GM12878 (cell line): ENCODE results near the gene ANP32B. TPM values are rescaled to one million over a fixed set of nuclear protein-coding genes. Genes with fewer than 3 reads are reported as not detected.
A peak's percentile ranks its signal among the peaks of the same experiment; 100 is the strongest.

ENCODE experiments used
- ATAC-seq: fragments of 200-7000 bp; cut with Tn5 transposase; 3 replicates; pipeline ENCODE4 v1.9.1; 2020; ENCODE audit warnings: mild to moderate bottlenecking, moderate library complexity
- BruUV-seq: library from RNA; stranded (reverse); fragments of 400-500 nt; replicated peaks from 2 replicates; lab custom pipeline; 2021; lab: Mats Ljungman, UMichigan
- CTCF ChIA-PET: fragments of 300-600 bp; sonication (Branson Sonifier 250); formaldehyde crosslinking; extraction: SDS; loops from one replicate; lab custom pipeline; 2021; ENCODE audit warnings: inconsistent platforms; lab: Yijun Ruan, JAX
- POLR2A ChIA-PET: fragments of 350-600 bp; formaldehyde crosslinking; extraction: SDS; loops from one replicate; lab custom pipeline; 2021; ENCODE audit warnings: inconsistent platforms; lab: Charles Lee
- RAD21 ChIA-PET: fragments of 300-600 bp; sonication (Branson Sonifier 250); formaldehyde crosslinking; loops from one replicate; lab custom pipeline; 2023; ENCODE audit warnings: antibody characterized with exemption; ENCODE audit not compliant: unreplicated experiment; lab: Charles Lee
- SMC1A ChIA-PET: fragments of 300-600 bp; sonication (Branson Sonifier 250); formaldehyde crosslinking; loops from one replicate; lab custom pipeline; 2023; ENCODE audit not compliant: unreplicated experiment, uncharacterized antibody; lab: Charles Lee
- DNase-seq: peaks from one replicate; pipeline ENCODE4 v3.0.0-alpha.2; 2011; ENCODE audit warnings: low read depth, low spot score
- FAIRE-seq: peaks from 3 replicates; lab custom pipeline; 2011; peaks lifted over from hg19 to GRCh38; lab: Jason Lieb, UNC
- H2AFZ ChIP-seq: 2 replicates; pipeline ENCODE4 v1.6.0; 2011; ENCODE audit warnings: low read depth, low read length, control low read depth; ENCODE audit not compliant: control insufficient read depth
- H3K27ac ChIP-seq: 2 replicates; pipeline ENCODE4 v1.5.1; 2011; ENCODE audit warnings: control low read depth; ENCODE audit not compliant: control insufficient read depth, insufficient read depth
- H3K27me3 ChIP-seq, 2 experiments: replicated peaks in 1 of 2; 2 replicates each; pipeline versions ENCODE4 v1.6.0 to v1.6.1; 2011; ENCODE audit warnings: low read length in 1 of 2; ENCODE audit not compliant: control insufficient read depth in 2 of 2, insufficient read depth in 2 of 2
- H3K36me3 ChIP-seq, 2 experiments: 2 replicates each; pipeline ENCODE4 v1.5.1; 2011; ENCODE audit warnings: low read length in 1 of 2; ENCODE audit not compliant: control insufficient read depth in 2 of 2, insufficient read depth in 2 of 2
- H3K4me1 ChIP-seq: 2 replicates; pipeline ENCODE4 v1.6.1; 2011; ENCODE audit warnings: mild to moderate bottlenecking, low read length, moderate library complexity, mixed read lengths; ENCODE audit not compliant: control insufficient read depth, insufficient read depth
- H3K4me2 ChIP-seq: 2 replicates; pipeline ENCODE4 v1.6.0; 2011; ENCODE audit warnings: control low read depth; ENCODE audit not compliant: control insufficient read depth, insufficient read depth
- H3K4me3 ChIP-seq: fragments of 200-600 bp; sonication (generic); 2 replicates; pipeline ENCODE4 v1.5.1; 2016
- H3K79me2 ChIP-seq: 2 replicates; pipeline ENCODE4 v1.6.0; 2011; ENCODE audit warnings: low read length; ENCODE audit not compliant: control insufficient read depth, insufficient read depth
- H3K9ac ChIP-seq: 2 replicates; pipeline ENCODE4 v1.8.0; 2011; ENCODE audit warnings: low read length, control low read depth, mixed read lengths; ENCODE audit not compliant: control insufficient read depth, insufficient read depth
- H3K9me3 ChIP-seq: replicated peaks from 3 replicates; pipeline ENCODE4 v1.5.1; 2011; ENCODE audit warnings: mild to moderate bottlenecking, low read length; ENCODE audit not compliant: control insufficient read depth, insufficient read depth
- H4K20me1 ChIP-seq: 2 replicates; pipeline ENCODE4 v1.6.0; 2011; ENCODE audit not compliant: control insufficient read depth, insufficient read depth
- HDAC6 ChIP-seq: fragments of 200-600 bp; sonication (generic); IDR thresholded peaks from one replicate; pipeline ENCODE4 v1.8.0; 2017; ENCODE audit warnings: antibody characterized with exemption; ENCODE audit not compliant: unreplicated experiment
- IKZF2 ChIP-seq, 2 experiments: fragments of 450-650 bp; IDR thresholded peaks; 2 replicates each; pipeline ENCODE4 v1.6.1; 2017; ENCODE audit warnings: mild to moderate bottlenecking in 2 of 2, moderate library complexity in 2 of 2
- KDM1A ChIP-seq: fragments of 200-600 bp; sonication (generic); IDR thresholded peaks from 2 replicates; pipeline ENCODE4 v1.6.1; 2016; ENCODE audit warnings: borderline replicate concordance
- RB1 ChIP-seq: fragments of 450-650 bp; formaldehyde crosslinking; IDR thresholded peaks from 2 replicates; pipeline ENCODE4 v1.6.1; 2017; ENCODE audit warnings: mild to moderate bottlenecking, borderline replicate concordance
- RBBP5 ChIP-seq: fragments of 200-600 bp; sonication (generic); conservative IDR thresholded peaks from 2 replicates; pipeline ENCODE4 v1.6.1; 2016
- SUZ12 ChIP-seq: fragments of 200-600 bp; sonication (generic); IDR thresholded peaks from one replicate; pipeline ENCODE4 v1.6.1; 2018; ENCODE audit warnings: antibody characterized with exemption, mild to moderate bottlenecking; ENCODE audit not compliant: unreplicated experiment
- WGBS: methylation state at CpG from one replicate; pipeline ENCODE4 v1.1.6; 2016; ENCODE audit warnings: low lambda C conversion rate; ENCODE audit not compliant: insufficient replicate concordance, insufficient coverage; ENCODE audit errors: missing lambda C conversion rate; 5-methylcytosine and 5-hydroxymethylcytosine counted together
- in situ Hi-C: fragments of 300-500 bp; cut with MboI; formaldehyde crosslinking; loops from 9 replicates; pipeline ENCODE4 v1.14.3; 2018; ENCODE audit warnings: mixed read lengths
- intact Hi-C: fragments of 100-400 bp; cut with micrococcal nuclease; formaldehyde crosslinking; loops from one replicate; pipeline ENCODE4 v1.14.2; 2022; ENCODE audit not compliant: unreplicated experiment
- polyA plus RNA-seq, 11 experiments: library from polyadenylated mRNA; depleted of rRNA in 4 of 11; unstranded in 6 of 11; stranded (reverse) in 5 of 11; fragments of >200 nt; fragmentation: Nextera tagmentation in 4 of 11; fragmentation: Illumina TruSeq in 1 of 11; extraction: Ambion mirVana in 4 of 11; extraction: Trizol in 1 of 11; gene quantifications; 1 replicate in 1 of 11; 2 replicates in 10 of 11; pipeline versions ENCODE4 v1.2.1 to v1.2.3, GENCODE V29; 2011 to 2016; ENCODE audit warnings: inconsistent platforms in 2 of 11, missing spikeins in 2 of 11, low read depth in 1 of 11
- total RNA-seq, 4 experiments: library from RNA; depleted of rRNA in 3 of 4; stranded (reverse); fragments of >200 nt in 3 of 4; fragmentation: Illumina TruSeq in 1 of 4; extraction: Trizol in 1 of 4; gene quantifications; 2 replicates each; pipeline versions ENCODE4 v1.2.1 to v1.2.3, GENCODE V29; 2013 to 2021
- TF ChIP-seq, protein P1 (sequence below): fragments of 450-650 bp; conservative IDR thresholded peaks from 2 replicates; pipeline ENCODE4 v1.6.1; 2017; ENCODE audit warnings: mild to moderate bottlenecking, moderate library complexity

The ANP32B gene
- total and polyA plus RNA-seq, 10 of the 15 experiments (the other 5 are each of a cell fraction or from before 2014, with no cell fraction given): 24.5 to 419 (median 171) TPM

DNA sequence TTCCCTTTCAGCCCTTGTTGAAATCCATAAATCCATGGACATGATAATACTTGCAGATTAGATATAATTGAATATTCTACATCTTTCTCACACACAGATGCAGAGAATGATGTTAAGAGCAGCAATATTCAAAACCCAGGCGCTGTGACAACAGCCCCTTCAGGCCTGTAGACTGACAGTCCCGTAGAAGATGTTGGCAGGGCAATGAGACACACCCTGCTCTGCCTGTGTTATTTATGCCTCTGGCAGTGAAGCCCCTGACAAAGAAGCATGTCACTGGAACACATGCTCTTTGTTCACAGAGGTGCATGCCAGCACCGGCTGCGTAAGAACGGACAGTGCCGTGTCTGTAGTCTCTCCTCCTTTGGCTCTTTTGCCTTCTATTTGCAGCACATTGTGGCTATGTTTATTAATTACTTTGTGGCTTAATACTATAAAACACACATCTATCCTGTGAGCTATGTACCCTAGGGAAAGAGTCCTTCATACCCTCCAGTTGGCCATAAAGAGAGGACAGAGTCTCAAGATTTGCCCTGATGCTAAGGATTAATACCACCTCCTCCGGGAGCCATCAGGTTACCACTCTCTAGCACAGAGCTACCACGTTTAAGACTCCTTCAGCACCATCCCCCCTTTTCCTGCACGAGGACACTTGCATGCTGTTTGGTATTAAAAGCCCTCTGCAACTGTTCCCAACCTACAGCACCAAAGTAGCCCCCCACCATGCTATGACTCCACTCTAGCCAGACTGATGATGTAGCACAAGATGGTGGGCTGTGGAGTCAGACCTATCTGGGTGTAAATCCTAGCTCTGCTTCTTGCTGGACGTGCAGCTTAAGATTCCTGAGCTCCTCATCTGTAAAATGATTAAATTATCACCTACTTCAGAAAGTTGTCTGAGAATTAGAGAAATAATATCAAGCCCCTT lies 2.0 kb upstream of the ANP32B start:
- in situ Hi-C loops: no loop called here
- Histone ChIP-seq H3K4me2 (peak overlapping the region; percentile 77; the same call in 1 of the 2 replicates), H3K27ac (no peak overlapping the region), H3K9ac (no peak overlapping the region), H3K27me3 (no peaks in the 10 kb centered on the region), H3K36me3 (no peaks in the 10 kb centered on the region), H3K79me2 (peaks cover 39% of the 10 kb centered on the region), H3K9me3 (no peaks in the 10 kb centered on the region), H4K20me1 (no peaks in the 10 kb centered on the region), H2AFZ (no peak overlapping the region), H3K4me1 (peaks cover 9% of the 10 kb centered on the region), H3K4me3 (no peak overlapping the region)
- ChIA-PET SMC1A (interaction anchor here (0.7 to 1.4 kb wide), 5 partner anchors 10 to 77 kb away, joined by 3 to 4 read pairs (median 3); no protein-coding TSS in a partner anchor), RAD21 (interaction anchor here (1.2 kb wide), 1 partner anchor 25 kb away, joined by 4 read pairs; no protein-coding TSS in a partner anchor), CTCF (interaction anchor here (0.9 to 3.6 kb wide), 6 partner anchors 24 to 226 kb away, joined by 3 to 26 read pairs (median 4); partner anchors contain the start of gene TRMO), POLR2A (interaction anchor here (0.8 to 2.2 kb wide), 4 partner anchors 21 to 76 kb away, joined by 3 to 11 read pairs (median 6); partner anchors contain the start of genes HEMGN and NANS)
- DNase-seq (no peak), ATAC-seq (no peak), FAIRE-seq (no peak)
- TF ChIP-seq SUZ12 (no peak), KDM1A (no peak), IKZF2 (IDR thresholded peaks at IDR 0.05) (no peak), RB1 (no peak), HDAC6 (no peak), RBBP5 (no peak)
- TF ChIP-seq, protein P1, sequence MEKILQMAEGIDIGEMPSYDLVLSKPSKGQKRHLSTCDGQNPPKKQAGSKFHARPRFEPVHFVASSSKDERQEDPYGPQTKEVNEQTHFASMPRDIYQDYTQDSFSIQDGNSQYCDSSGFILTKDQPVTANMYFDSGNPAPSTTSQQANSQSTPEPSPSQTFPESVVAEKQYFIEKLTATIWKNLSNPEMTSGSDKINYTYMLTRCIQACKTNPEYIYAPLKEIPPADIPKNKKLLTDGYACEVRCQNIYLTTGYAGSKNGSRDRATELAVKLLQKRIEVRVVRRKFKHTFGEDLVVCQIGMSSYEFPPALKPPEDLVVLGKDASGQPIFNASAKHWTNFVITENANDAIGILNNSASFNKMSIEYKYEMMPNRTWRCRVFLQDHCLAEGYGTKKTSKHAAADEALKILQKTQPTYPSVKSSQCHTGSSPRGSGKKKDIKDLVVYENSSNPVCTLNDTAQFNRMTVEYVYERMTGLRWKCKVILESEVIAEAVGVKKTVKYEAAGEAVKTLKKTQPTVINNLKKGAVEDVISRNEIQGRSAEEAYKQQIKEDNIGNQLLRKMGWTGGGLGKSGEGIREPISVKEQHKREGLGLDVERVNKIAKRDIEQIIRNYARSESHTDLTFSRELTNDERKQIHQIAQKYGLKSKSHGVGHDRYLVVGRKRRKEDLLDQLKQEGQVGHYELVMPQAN: no peak
- 91% methylated on average over 10 of the region's 10 CpGs for WGBS
- intact Hi-C loops: no loop called here
- BruUV-seq: no TSS peak
